Stimulated activated CD8-positive, alpha-beta memory T cell treated with anti-CD3 and anti-CD28 coated beads, Interleukin-2, amount 100 ng/mL, for 1 hour (primary cell): ENCODE measurements around the gene VEGFC.

ENCODE experiments used
- DNase-seq, 2 donors: peaks; one replicate each; pipeline ENCODE4 v3.0.0-alpha.2; 2020; ENCODE audit warnings: low read depth in 2 of 2

The VEGFC gene

GRCh38 chr4:176792326-176793059 is at the start of gene VEGFC:
Gene VEGFC (minus strand): TSS chr4:176792922. CDS start chr4:176792311, 611 bp downstream.
- DNase-seq = no peak

GRCh38 chr4:176841711-176842112 is 49.0 kb upstream of the VEGFC start:
- no peak for DNase-seq

- no peak for DNase-seq
Observed at GRCh38 chr4:176840166-176840565, 47.4 kb upstream of the VEGFC start.

- DNase-seq = no peak
Observed at GRCh38 chr4:176839656-176840055, 46.9 kb upstream of the VEGFC start.

GRCh38 chr4:176838601-176839433 is 46.1 kb upstream of the VEGFC start:
- DNase-seq = no peak

GRCh38 chr4:176837169-176837895 is 44.6 kb upstream of the VEGFC start:
- DNase-seq = no peak

- DNase-seq = no peak
Observed at GRCh38 chr4:176834531-176834930, 41.8 kb upstream of the VEGFC start.

- DNase-seq = no peak
Observed at GRCh38 chr4:176833400-176834175, 40.9 kb upstream of the VEGFC start.

- no peak for DNase-seq
Observed at GRCh38 chr4:176830971-176831370, 38.2 kb upstream of the VEGFC start.

GRCh38 chr4:176825586-176825985 is 32.9 kb upstream of the VEGFC start:
- DNase-seq = no peak

- no peak for DNase-seq
Observed at GRCh38 chr4:176824645-176825366, 32.1 kb upstream of the VEGFC start.

- no peak for DNase-seq
Observed at GRCh38 chr4:176818531-176818930, 25.8 kb upstream of the VEGFC start.

- DNase-seq = no peak
Observed at GRCh38 chr4:176817204-176817603, 24.5 kb upstream of the VEGFC start.

GRCh38 chr4:176814770-176815169 is 22.0 kb upstream of the VEGFC start:
- no peak for DNase-seq

- no peak for DNase-seq
Observed at GRCh38 chr4:176810481-176811249, 17.9 kb upstream of the VEGFC start.

GRCh38 chr4:176806778-176807375 is 14.2 kb upstream of the VEGFC start:
- no peak for DNase-seq

GRCh38 chr4:176805155-176805554 is 12.4 kb upstream of the VEGFC start:
- no peak for DNase-seq

GRCh38 chr4:176800891-176801534 is 8.3 kb upstream of the VEGFC start:
- no peak for DNase-seq

- no peak for DNase-seq
Observed at GRCh38 chr4:176799653-176800052, 6.9 kb upstream of the VEGFC start.
